Sigmoid colon (tissue), 4 donors: ENCODE data around the gene EML3.

ENCODE experiments used
- CTCF ChIP-seq, 4 experiments: fragments of 450-650 bp in 3 of 4; fragments of 200-600 bp in 1 of 4; IDR thresholded peaks; one replicate each; pipeline ENCODE4 v1.5.1; 2016 to 2019; ENCODE audit warnings: antibody characterized with exemption in 4 of 4, mild to moderate bottlenecking in 3 of 4, moderate library complexity in 2 of 4
- POLR2A ChIP-seq, 2 donors: fragments of 450-650 bp; IDR thresholded peaks; one replicate each; pipeline ENCODE4 v1.6.1; 2016; ENCODE audit warnings: antibody characterized with exemption in 2 of 2, mild to moderate bottlenecking in 2 of 2, moderate library complexity in 2 of 2
- POLR2AphosphoS5 ChIP-seq, 4 donors: sonication (generic); formaldehyde crosslinking; IDR thresholded peaks; one replicate each; pipeline ENCODE4 v1.6.1; 2017; ENCODE audit warnings: antibody characterized with exemption in 4 of 4

- TF ChIP-seq CTCF (IDR thresholded peaks at IDR 0.05) (no peak), POLR2A (IDR thresholded peaks at IDR 0.05) (no peak), POLR2AphosphoS5 (IDR thresholded peaks at IDR 0.05) (peak in 1 of 4 donors; percentile 35)
Measured at GRCh38 chr11:62577046-62577714, 35.4 kb downstream of the EML3 start.
